ENCODE measurements around the gene IKZF1.
"Not testable (repeated sequence)": the region's sequence is repeated elsewhere in the genome, so short reads cannot be mapped to it uniquely, and the experiment has no call there.

IKZF1 gene

GRCh38 chr7:50335795-50336754 lies 31.6 kb downstream of the IKZF1 start:
- H3K4me1 ChIP-seq (ENCODE audit: control insufficient read depth, insufficient read depth, low read length, unreplicated experiment): no peaks in the 10 kb centered on the region
- H3K36me3 ChIP-seq (ENCODE audit: insufficient read depth, low read length): no peaks in the 10 kb centered on the region
- no peak overlapping the region for H2AFZ ChIP-seq (ENCODE audit: low read length, unreplicated experiment)
- peaks cover 32% of the 10 kb centered on the region for H3K27me3 ChIP-seq (ENCODE audit: insufficient read depth, low read length)
- H3K27ac ChIP-seq (ENCODE audit: low read depth, low read length): no peak overlapping the region
- H3K79me2 ChIP-seq (ENCODE audit: control insufficient read depth, insufficient read depth, low read length, unreplicated experiment): no peaks in the 10 kb centered on the region
- H3K4me3 ChIP-seq (ENCODE audit: low read depth, low read length): no peak overlapping the region

DNA sequence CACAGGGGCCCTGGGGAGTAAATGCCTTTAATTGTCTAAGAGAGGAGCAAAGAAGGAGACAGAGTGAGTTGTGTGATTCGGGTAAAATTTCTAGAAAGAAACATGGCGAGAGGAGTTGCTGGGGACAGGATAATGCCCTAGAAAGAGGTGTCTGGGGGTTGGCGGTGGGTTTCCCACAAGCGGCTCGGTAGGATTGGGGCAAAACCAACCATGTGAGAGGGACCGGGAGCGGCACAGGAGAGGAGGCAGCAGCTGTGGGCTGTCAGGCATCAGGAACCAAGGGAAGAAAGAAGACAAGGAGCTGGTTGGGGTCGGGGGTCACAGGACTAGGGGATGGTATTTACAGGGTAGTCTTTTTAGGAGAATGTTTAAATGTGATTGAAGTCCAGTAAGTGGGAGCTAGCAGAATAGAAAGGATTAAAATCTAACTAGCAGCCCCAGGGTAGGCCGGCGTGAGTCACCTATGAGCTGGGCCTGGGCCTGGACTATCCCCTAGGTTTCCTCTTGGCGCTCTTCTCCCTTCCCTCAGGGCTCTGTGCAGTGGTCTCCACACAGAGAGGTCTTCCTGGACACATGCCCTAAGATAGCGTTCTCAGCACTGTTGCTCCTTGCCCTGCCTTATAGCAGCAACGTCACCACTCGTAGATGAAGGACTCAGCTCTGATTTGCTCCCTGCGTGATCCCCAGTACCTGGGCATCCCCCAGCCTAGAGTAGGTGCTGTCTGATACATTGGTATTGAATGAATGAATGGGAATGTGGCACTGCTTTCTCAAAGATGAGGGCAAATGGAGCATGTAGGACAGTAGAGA lies 32.6 kb downstream of the IKZF1 start:
- no peak overlapping the region for H2AFZ ChIP-seq (ENCODE audit: low read length, unreplicated experiment)
- H3K27ac ChIP-seq (ENCODE audit: low read depth, low read length): no peak overlapping the region
- H3K4me3 ChIP-seq (ENCODE audit: low read depth, low read length): no peak overlapping the region
- no peaks in the 10 kb centered on the region for H3K79me2 ChIP-seq (ENCODE audit: control insufficient read depth, insufficient read depth, low read length, unreplicated experiment)
- H3K36me3 ChIP-seq (ENCODE audit: insufficient read depth, low read length): no peaks in the 10 kb centered on the region
- peaks cover 25% of the 10 kb centered on the region for H3K27me3 ChIP-seq (ENCODE audit: insufficient read depth, low read length)
- H3K4me1 ChIP-seq (ENCODE audit: control insufficient read depth, insufficient read depth, low read length, unreplicated experiment): no peaks in the 10 kb centered on the region

- H3K4me1 ChIP-seq (ENCODE audit: control insufficient read depth, insufficient read depth, low read length, unreplicated experiment); H3K4me3 ChIP-seq (ENCODE audit: low read depth, low read length); H3K36me3 ChIP-seq (ENCODE audit: insufficient read depth, low read length); H3K79me2 ChIP-seq (ENCODE audit: control insufficient read depth, insufficient read depth, low read length, unreplicated experiment); H2AFZ ChIP-seq (ENCODE audit: low read length, unreplicated experiment); H3K27ac ChIP-seq (ENCODE audit: low read depth, low read length): not testable (repeated sequence)
- peaks cover 27% of the 10 kb centered on the region for H3K27me3 ChIP-seq (ENCODE audit: insufficient read depth, low read length)
Observed at GRCh38 chr7:50339472-50339871, 35.0 kb downstream of the IKZF1 start.

DNA sequence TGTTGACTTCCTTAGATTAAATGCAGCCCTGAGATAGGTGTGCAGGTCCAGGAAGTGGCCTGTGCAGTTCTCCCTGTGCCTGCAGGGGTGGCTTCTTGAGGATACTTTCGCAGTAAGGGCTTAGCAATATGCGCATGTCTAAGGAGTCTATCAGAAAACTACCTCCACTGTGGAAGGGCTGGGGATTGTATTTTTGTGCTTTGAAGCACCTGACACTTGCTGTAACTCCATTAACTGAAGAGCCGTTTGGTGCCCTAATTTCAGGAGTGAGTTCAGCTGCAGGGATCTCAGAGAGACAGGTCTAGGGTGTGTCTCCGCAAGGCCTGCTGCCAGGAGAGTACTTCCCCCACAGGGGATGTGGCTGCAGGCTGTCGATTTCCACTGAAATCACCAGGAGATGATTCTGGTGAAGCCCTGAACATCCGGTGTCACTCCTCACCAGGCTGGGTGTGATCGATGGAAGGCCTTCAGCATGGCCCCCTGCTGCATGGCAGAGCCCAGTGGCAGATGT lies 35.5 kb downstream of the IKZF1 start:
- Histone ChIP-seq H3K27ac (ENCODE audit: low read depth, low read length) (no peak overlapping the region), H3K4me3 (ENCODE audit: low read depth, low read length) (no peak overlapping the region), H3K36me3 (ENCODE audit: insufficient read depth, low read length) (no peaks in the 10 kb centered on the region), H2AFZ (ENCODE audit: low read length, unreplicated experiment) (no peak overlapping the region), H3K27me3 (ENCODE audit: insufficient read depth, low read length) (peaks cover 29% of the 10 kb centered on the region), H3K79me2 (ENCODE audit: control insufficient read depth, insufficient read depth, low read length, unreplicated experiment) (no peaks in the 10 kb centered on the region), H3K4me1 (ENCODE audit: control insufficient read depth, insufficient read depth, low read length, unreplicated experiment) (no peaks in the 10 kb centered on the region)

DNA sequence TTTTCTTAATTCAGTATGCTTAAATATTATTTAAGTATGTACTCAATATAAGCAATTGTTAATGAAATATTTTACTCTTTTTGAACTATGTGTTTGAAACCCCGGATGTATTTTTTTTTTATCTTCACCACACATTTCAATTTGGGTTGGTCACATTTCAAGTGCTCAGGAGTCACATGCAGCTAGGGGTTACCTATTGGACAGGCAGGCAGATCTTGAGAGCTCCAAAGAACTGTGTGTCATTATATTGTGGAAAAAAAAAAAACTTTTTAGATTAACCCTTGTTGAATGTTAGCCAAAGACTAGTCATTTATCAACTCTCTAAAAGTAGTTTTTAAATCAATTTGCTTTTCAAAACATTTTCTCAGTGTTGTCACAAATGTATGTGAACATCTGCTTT lies 37.2 kb downstream of the IKZF1 start:
- H3K4me3 ChIP-seq (ENCODE audit: low read depth, low read length): no peak overlapping the region
- H3K36me3 ChIP-seq (ENCODE audit: insufficient read depth, low read length): no peaks in the 10 kb centered on the region
- peaks cover 46% of the 10 kb centered on the region for H3K27me3 ChIP-seq (ENCODE audit: insufficient read depth, low read length)
- no peak overlapping the region for H3K27ac ChIP-seq (ENCODE audit: low read depth, low read length)
- no peaks in the 10 kb centered on the region for H3K79me2 ChIP-seq (ENCODE audit: control insufficient read depth, insufficient read depth, low read length, unreplicated experiment)
- H3K4me1 ChIP-seq (ENCODE audit: control insufficient read depth, insufficient read depth, low read length, unreplicated experiment): no peaks in the 10 kb centered on the region
- no peak overlapping the region for H2AFZ ChIP-seq (ENCODE audit: low read length, unreplicated experiment)

DNA sequence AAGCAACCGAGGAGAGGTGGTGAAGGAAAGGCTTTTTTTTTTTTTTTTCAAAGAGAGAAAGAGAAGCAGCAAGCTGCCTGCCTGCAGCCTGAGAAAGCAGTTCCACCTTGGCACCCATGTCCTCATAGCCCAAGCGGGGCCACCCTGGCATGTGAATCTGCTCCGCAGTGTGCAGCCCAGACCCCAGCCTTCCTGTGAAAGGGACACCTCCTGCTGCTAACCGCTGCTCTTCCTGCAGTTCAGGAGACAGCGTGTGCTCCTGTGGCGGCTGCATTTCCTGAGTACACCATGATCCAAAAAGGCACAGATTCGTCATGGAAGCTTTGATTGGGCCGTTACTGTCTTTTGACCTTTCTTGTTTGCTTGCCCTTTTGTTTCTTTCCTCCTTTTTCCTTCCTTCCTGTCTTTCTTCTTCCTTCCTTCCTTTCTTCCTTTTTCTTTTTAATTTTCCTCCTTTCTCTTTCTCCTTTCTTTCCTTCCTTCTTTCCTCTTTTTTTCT lies 38.1 kb downstream of the IKZF1 start:
- no peak overlapping the region for H2AFZ ChIP-seq (ENCODE audit: low read length, unreplicated experiment)
- H3K4me1 ChIP-seq (ENCODE audit: control insufficient read depth, insufficient read depth, low read length, unreplicated experiment): no peaks in the 10 kb centered on the region
- no peak overlapping the region for H3K4me3 ChIP-seq (ENCODE audit: low read depth, low read length)
- H3K27ac ChIP-seq (ENCODE audit: low read depth, low read length): no peak overlapping the region
- H3K27me3 ChIP-seq (ENCODE audit: insufficient read depth, low read length): peaks cover 55% of the 10 kb centered on the region
- H3K36me3 ChIP-seq (ENCODE audit: insufficient read depth, low read length): no peaks in the 10 kb centered on the region
- no peaks in the 10 kb centered on the region for H3K79me2 ChIP-seq (ENCODE audit: control insufficient read depth, insufficient read depth, low read length, unreplicated experiment)

- no peaks in the 10 kb centered on the region for H3K4me1 ChIP-seq (ENCODE audit: control insufficient read depth, insufficient read depth, low read length, unreplicated experiment)
- H2AFZ ChIP-seq (ENCODE audit: low read length, unreplicated experiment): no peak overlapping the region
- H3K36me3 ChIP-seq (ENCODE audit: insufficient read depth, low read length): no peaks in the 10 kb centered on the region
- no peak overlapping the region for H3K27ac ChIP-seq (ENCODE audit: low read depth, low read length)
- H3K4me3 ChIP-seq (ENCODE audit: low read depth, low read length): no peak overlapping the region
- peaks cover 76% of the 10 kb centered on the region for H3K27me3 ChIP-seq (ENCODE audit: insufficient read depth, low read length)
- H3K79me2 ChIP-seq (ENCODE audit: control insufficient read depth, insufficient read depth, low read length, unreplicated experiment): no peaks in the 10 kb centered on the region
Observed at GRCh38 chr7:50346545-50347497, 42.3 kb downstream of the IKZF1 start.

GRCh38 chr7:50347693-50348092 lies 43.2 kb downstream of the IKZF1 start:
- H2AFZ ChIP-seq (ENCODE audit: low read length, unreplicated experiment): no peak overlapping the region
- no peak overlapping the region for H3K27ac ChIP-seq (ENCODE audit: low read depth, low read length)
- peaks cover 76% of the 10 kb centered on the region for H3K27me3 ChIP-seq (ENCODE audit: insufficient read depth, low read length)
- H3K4me3 ChIP-seq (ENCODE audit: low read depth, low read length): no peak overlapping the region
- H3K36me3 ChIP-seq (ENCODE audit: insufficient read depth, low read length): no peaks in the 10 kb centered on the region
- H3K79me2 ChIP-seq (ENCODE audit: control insufficient read depth, insufficient read depth, low read length, unreplicated experiment): no peaks in the 10 kb centered on the region
- H3K4me1 ChIP-seq (ENCODE audit: control insufficient read depth, insufficient read depth, low read length, unreplicated experiment): no peaks in the 10 kb centered on the region

DNA sequence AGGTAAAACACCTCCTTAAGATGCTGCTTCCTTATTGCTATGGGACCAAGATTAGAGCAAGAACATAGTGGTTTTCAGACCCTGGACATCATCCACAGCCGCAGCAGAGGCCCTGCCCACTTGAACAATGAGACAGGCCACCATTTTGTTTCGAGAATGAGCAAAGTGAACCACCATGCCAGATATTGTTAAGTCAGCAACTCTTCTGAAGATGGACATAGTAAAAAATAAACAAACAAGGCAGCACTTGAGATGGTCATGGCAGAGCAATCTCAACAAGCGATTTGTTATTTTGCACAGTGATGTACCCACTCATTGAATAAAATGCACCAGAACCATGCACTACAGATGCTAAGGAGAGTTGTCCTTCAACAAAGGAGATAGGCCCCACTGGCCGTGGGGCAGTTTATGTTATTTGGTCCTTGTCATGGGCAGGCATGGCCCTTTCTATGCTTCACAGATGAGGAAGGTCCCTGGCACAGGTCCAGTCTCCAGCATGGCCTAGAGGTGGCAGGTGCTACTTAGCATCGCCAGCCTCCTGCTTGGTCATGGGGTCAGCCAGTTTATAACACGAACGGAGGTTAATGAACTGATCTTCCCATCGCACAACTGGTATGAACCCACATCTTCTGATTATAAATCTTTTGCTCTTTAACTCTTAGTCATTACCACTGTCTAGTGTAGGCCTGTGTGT lies 44.1 kb downstream of the IKZF1 start:
- H3K27ac ChIP-seq (ENCODE audit: low read depth, low read length): no peak overlapping the region
- peaks cover 71% of the 10 kb centered on the region for H3K27me3 ChIP-seq (ENCODE audit: insufficient read depth, low read length)
- H3K4me3 ChIP-seq (ENCODE audit: low read depth, low read length): no peak overlapping the region
- no peaks in the 10 kb centered on the region for H3K4me1 ChIP-seq (ENCODE audit: control insufficient read depth, insufficient read depth, low read length, unreplicated experiment)
- H3K36me3 ChIP-seq (ENCODE audit: insufficient read depth, low read length): no peaks in the 10 kb centered on the region
- no peaks in the 10 kb centered on the region for H3K79me2 ChIP-seq (ENCODE audit: control insufficient read depth, insufficient read depth, low read length, unreplicated experiment)
- no peak overlapping the region for H2AFZ ChIP-seq (ENCODE audit: low read length, unreplicated experiment)
